ENCODE measurements around the gene IMMP2L. TPM values are rescaled to one million over a fixed set of nuclear protein-coding genes. Genes with fewer than 3 reads are reported as not detected.
A peak's percentile ranks its signal among the peaks of the same experiment; 100 is the strongest.
"Not testable (repeated sequence)": the region's sequence is repeated elsewhere in the genome, so short reads cannot be mapped to it uniquely, and the experiment has no call there.

The IMMP2L gene
- polyA plus RNA-seq, 1 donor (not counting 4 experiments of a cell fraction or from before 2014, with no cell fraction given), result 14.1 TPM

DNA sequence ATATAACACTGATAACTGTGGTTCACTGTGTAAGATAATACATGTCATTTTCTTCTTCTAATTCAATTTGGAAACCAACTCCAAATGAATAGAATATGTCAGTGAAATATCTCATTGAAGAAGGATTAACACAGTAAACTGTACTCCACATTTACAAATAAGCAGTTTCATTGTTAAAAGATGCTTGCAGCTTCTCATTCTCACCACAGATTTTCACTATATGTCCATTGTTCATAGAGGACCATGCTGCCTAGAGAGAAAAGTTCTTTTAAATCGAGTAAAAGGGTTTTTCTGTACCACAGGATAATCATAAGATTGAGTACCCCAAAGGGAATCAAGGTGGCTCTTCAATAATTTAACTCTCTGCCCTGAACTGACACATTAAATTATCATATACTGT lies 305.9 kb downstream of the IMMP2L start:
- no peaks in the 10 kb centered on the region for H3K9me3 ChIP-seq (ENCODE audit: control insufficient read depth, low read depth, low read length)
- H3K9me1 ChIP-seq (ENCODE audit: control insufficient read depth, extremely low read depth, insufficient read depth, low read length), result no peaks in the 10 kb centered on the region
- H3K79me2 ChIP-seq (ENCODE audit: control insufficient read depth, insufficient read depth, low read length), result no peaks in the 10 kb centered on the region
- no peak overlapping the region for H3K9ac ChIP-seq (ENCODE audit: control insufficient read depth, extremely low read depth, insufficient read depth, low read length)
- no peaks in the 10 kb centered on the region for H4K20me1 ChIP-seq (ENCODE audit: control insufficient read depth, extremely low read depth, insufficient read depth, low read length)
- H3K4me3 ChIP-seq (ENCODE audit: control insufficient read depth in 2 of 3, extremely low read depth in 1 of 3, insufficient read depth in 2 of 3, low read depth in 1 of 3, low read length in 3 of 3), result no peak overlapping the region
- no peak for FAIRE-seq
- no peaks in the 10 kb centered on the region for H3K36me3 ChIP-seq (ENCODE audit: control insufficient read depth in 2 of 2, extremely low read depth in 1 of 2, insufficient read depth in 2 of 2, low read length in 2 of 2)
- no peak overlapping the region for H3K4me2 ChIP-seq (ENCODE audit: control insufficient read depth, extremely low read depth, insufficient read depth, low read depth, low read length)
- no peak overlapping the region for H3K27ac ChIP-seq (ENCODE audit: control insufficient read depth, insufficient read depth, low read length)
- no peak for DNase-seq (ENCODE audit: low read depth, low spot score)
- H3K4me1 ChIP-seq (ENCODE audit: control insufficient read depth, extremely low read depth, insufficient read depth, low read length), result no peaks in the 10 kb centered on the region
- H2AFZ ChIP-seq (ENCODE audit: control insufficient read depth, low read length), result no peak overlapping the region
- TF ChIP-seq EZH2 (IDR thresholded peaks at IDR 0.05; ENCODE audit: low read length), result no peak
- TF ChIP-seq, protein P1, sequence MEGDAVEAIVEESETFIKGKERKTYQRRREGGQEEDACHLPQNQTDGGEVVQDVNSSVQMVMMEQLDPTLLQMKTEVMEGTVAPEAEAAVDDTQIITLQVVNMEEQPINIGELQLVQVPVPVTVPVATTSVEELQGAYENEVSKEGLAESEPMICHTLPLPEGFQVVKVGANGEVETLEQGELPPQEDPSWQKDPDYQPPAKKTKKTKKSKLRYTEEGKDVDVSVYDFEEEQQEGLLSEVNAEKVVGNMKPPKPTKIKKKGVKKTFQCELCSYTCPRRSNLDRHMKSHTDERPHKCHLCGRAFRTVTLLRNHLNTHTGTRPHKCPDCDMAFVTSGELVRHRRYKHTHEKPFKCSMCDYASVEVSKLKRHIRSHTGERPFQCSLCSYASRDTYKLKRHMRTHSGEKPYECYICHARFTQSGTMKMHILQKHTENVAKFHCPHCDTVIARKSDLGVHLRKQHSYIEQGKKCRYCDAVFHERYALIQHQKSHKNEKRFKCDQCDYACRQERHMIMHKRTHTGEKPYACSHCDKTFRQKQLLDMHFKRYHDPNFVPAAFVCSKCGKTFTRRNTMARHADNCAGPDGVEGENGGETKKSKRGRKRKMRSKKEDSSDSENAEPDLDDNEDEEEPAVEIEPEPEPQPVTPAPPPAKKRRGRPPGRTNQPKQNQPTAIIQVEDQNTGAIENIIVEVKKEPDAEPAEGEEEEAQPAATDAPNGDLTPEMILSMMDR (optimal IDR thresholded peaks at IDR 0.05 in 1 of 3, IDR thresholded peaks at IDR 0.05 in 1 of 3, conservative IDR thresholded peaks at IDR 0.05 in 1 of 3; ENCODE audit: extremely low read depth in 1 of 3, insufficient read depth in 2 of 3, low read length in 3 of 3), result no peak
- dilution Hi-C loops (cut with MboI; ENCODE audit: extremely low pct_ligation_motif_present, low sequenced_read_pairs), result no loop called here
- no peaks in the 10 kb centered on the region for H3K27me3 ChIP-seq (ENCODE audit: control insufficient read depth, extremely low read depth, insufficient read depth, low read length)

- Histone ChIP-seq H3K9me1 (ENCODE audit: control insufficient read depth, extremely low read depth, insufficient read depth, low read length) (no peaks in the 10 kb centered on the region), H3K9me3 (ENCODE audit: control insufficient read depth, low read depth, low read length) (no peaks in the 10 kb centered on the region), H3K9ac (ENCODE audit: control insufficient read depth, extremely low read depth, insufficient read depth, low read length) (no peak overlapping the region), H3K79me2 (ENCODE audit: control insufficient read depth, insufficient read depth, low read length) (no peaks in the 10 kb centered on the region), H3K4me2 (ENCODE audit: control insufficient read depth, extremely low read depth, insufficient read depth, low read depth, low read length) (no peak overlapping the region), H3K36me3 (ENCODE audit: control insufficient read depth in 2 of 2, extremely low read depth in 1 of 2, insufficient read depth in 2 of 2, low read length in 2 of 2) (no peaks in the 10 kb centered on the region), H3K27ac (ENCODE audit: control insufficient read depth, insufficient read depth, low read length) (no peak overlapping the region), H4K20me1 (ENCODE audit: control insufficient read depth, extremely low read depth, insufficient read depth, low read length) (no peaks in the 10 kb centered on the region), H3K4me1 (ENCODE audit: control insufficient read depth, extremely low read depth, insufficient read depth, low read length) (no peaks in the 10 kb centered on the region), H3K27me3 (ENCODE audit: control insufficient read depth, extremely low read depth, insufficient read depth, low read length) (no peaks in the 10 kb centered on the region), H3K4me3 (ENCODE audit: control insufficient read depth in 2 of 3, extremely low read depth in 1 of 3, insufficient read depth in 2 of 3, low read depth in 1 of 3, low read length in 3 of 3) (no peak overlapping the region), H2AFZ (ENCODE audit: control insufficient read depth, low read length) (no peak overlapping the region)
- DNase-seq (ENCODE audit: low read depth, low spot score), result no peak
- peak; percentile 49 for FAIRE-seq
- dilution Hi-C loops (cut with MboI; ENCODE audit: extremely low pct_ligation_motif_present, low sequenced_read_pairs), result no loop called here
- TF ChIP-seq, protein P1 (optimal IDR thresholded peaks at IDR 0.05 in 1 of 3, IDR thresholded peaks at IDR 0.05 in 1 of 3, conservative IDR thresholded peaks at IDR 0.05 in 1 of 3; ENCODE audit: extremely low read depth in 1 of 3, insufficient read depth in 2 of 3, low read length in 3 of 3), result no peak
- TF ChIP-seq EZH2 (IDR thresholded peaks at IDR 0.05; ENCODE audit: low read length), result no peak
Measured at GRCh38 chr7:111255576-111255975, 306.7 kb downstream of the IMMP2L start.

GRCh38 chr7:111251365-111251764 lies 310.9 kb downstream of the IMMP2L start:
- DNase-seq (ENCODE audit: low read depth, low spot score); H3K36me3 ChIP-seq (ENCODE audit: control insufficient read depth in 2 of 2, extremely low read depth in 1 of 2, insufficient read depth in 2 of 2, low read length in 2 of 2); H3K27me3 ChIP-seq (ENCODE audit: control insufficient read depth, extremely low read depth, insufficient read depth, low read length); H3K27ac ChIP-seq (ENCODE audit: control insufficient read depth, insufficient read depth, low read length); H3K4me1 ChIP-seq (ENCODE audit: control insufficient read depth, extremely low read depth, insufficient read depth, low read length); FAIRE-seq; H3K9me3 ChIP-seq (ENCODE audit: control insufficient read depth, low read depth, low read length); H3K4me3 ChIP-seq (ENCODE audit: control insufficient read depth in 2 of 3, extremely low read depth in 1 of 3, insufficient read depth in 2 of 3, low read depth in 1 of 3, low read length in 3 of 3); dilution Hi-C loops (cut with MboI; ENCODE audit: extremely low pct_ligation_motif_present, low sequenced_read_pairs); H3K9ac ChIP-seq (ENCODE audit: control insufficient read depth, extremely low read depth, insufficient read depth, low read length); H3K79me2 ChIP-seq (ENCODE audit: control insufficient read depth, insufficient read depth, low read length); H3K4me2 ChIP-seq (ENCODE audit: control insufficient read depth, extremely low read depth, insufficient read depth, low read depth, low read length); H3K9me1 ChIP-seq (ENCODE audit: control insufficient read depth, extremely low read depth, insufficient read depth, low read length); H4K20me1 ChIP-seq (ENCODE audit: control insufficient read depth, extremely low read depth, insufficient read depth, low read length); H2AFZ ChIP-seq (ENCODE audit: control insufficient read depth, low read length): not testable (repeated sequence)

DNA sequence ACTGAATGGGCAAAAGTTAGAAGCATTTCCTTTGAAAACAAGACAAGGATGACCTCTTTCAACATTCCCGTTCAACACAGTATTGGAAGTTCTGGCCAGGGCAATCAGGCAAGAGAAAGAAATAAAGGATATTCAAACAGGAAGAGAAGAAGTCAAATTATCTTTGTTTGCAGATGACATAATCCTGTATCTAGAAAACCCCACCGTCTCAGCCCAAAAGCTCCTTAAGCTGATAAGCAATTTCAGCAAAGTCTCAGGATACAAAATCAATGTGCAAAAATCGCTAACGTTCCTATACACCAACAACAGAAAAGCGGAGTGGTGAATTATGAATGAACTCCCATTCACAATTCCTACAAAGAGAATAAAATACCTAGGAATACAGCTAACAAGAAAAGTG lies 312.5 kb downstream of the IMMP2L start:
- H3K9ac ChIP-seq (ENCODE audit: control insufficient read depth, extremely low read depth, insufficient read depth, low read length); H3K9me3 ChIP-seq (ENCODE audit: control insufficient read depth, low read depth, low read length); H3K4me2 ChIP-seq (ENCODE audit: control insufficient read depth, extremely low read depth, insufficient read depth, low read depth, low read length); H3K4me1 ChIP-seq (ENCODE audit: control insufficient read depth, extremely low read depth, insufficient read depth, low read length); H3K79me2 ChIP-seq (ENCODE audit: control insufficient read depth, insufficient read depth, low read length); H4K20me1 ChIP-seq (ENCODE audit: control insufficient read depth, extremely low read depth, insufficient read depth, low read length); H2AFZ ChIP-seq (ENCODE audit: control insufficient read depth, low read length); H3K27ac ChIP-seq (ENCODE audit: control insufficient read depth, insufficient read depth, low read length); DNase-seq (ENCODE audit: low read depth, low spot score); FAIRE-seq; H3K9me1 ChIP-seq (ENCODE audit: control insufficient read depth, extremely low read depth, insufficient read depth, low read length); H3K27me3 ChIP-seq (ENCODE audit: control insufficient read depth, extremely low read depth, insufficient read depth, low read length); H3K36me3 ChIP-seq (ENCODE audit: control insufficient read depth in 2 of 2, extremely low read depth in 1 of 2, insufficient read depth in 2 of 2, low read length in 2 of 2); H3K4me3 ChIP-seq (ENCODE audit: control insufficient read depth in 2 of 3, extremely low read depth in 1 of 3, insufficient read depth in 2 of 3, low read depth in 1 of 3, low read length in 3 of 3); dilution Hi-C loops (cut with MboI; ENCODE audit: extremely low pct_ligation_motif_present, low sequenced_read_pairs): not testable (repeated sequence)

Measured in keratinocyte (primary cell).